ENCODE data around the gene PINK1.

DNA sequence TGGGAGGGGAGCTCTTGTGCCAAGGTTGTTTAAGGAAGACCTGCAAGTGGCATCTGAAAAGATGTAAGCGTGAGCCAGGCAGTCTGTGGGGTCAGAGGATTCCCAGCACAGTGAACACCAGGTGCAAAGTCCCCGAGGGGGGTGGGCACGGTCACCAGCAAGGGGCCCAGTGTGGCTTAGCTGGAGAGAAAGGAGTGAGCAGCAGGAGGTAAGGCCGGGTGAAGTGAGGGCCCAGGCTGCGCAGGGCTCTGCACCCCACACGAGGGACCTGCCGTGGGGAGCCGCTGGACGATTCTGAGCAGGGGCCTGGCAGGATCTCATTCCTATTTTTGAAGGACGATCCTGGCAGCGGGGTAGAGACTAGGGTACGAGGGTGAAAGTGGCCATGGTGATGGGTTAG lies 23.8 kb downstream of the PINK1 start:
- TF ChIP-seq, protein P1, sequence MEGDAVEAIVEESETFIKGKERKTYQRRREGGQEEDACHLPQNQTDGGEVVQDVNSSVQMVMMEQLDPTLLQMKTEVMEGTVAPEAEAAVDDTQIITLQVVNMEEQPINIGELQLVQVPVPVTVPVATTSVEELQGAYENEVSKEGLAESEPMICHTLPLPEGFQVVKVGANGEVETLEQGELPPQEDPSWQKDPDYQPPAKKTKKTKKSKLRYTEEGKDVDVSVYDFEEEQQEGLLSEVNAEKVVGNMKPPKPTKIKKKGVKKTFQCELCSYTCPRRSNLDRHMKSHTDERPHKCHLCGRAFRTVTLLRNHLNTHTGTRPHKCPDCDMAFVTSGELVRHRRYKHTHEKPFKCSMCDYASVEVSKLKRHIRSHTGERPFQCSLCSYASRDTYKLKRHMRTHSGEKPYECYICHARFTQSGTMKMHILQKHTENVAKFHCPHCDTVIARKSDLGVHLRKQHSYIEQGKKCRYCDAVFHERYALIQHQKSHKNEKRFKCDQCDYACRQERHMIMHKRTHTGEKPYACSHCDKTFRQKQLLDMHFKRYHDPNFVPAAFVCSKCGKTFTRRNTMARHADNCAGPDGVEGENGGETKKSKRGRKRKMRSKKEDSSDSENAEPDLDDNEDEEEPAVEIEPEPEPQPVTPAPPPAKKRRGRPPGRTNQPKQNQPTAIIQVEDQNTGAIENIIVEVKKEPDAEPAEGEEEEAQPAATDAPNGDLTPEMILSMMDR (conservative IDR thresholded peaks at IDR 0.05; ENCODE audit: low read depth, low read length) = no peak
- no peak for TF ChIP-seq EZH2 (IDR thresholded peaks at IDR 0.05; ENCODE audit: low read length, unreplicated experiment)
- no peak for TF ChIP-seq EZH2phosphoT487 (IDR thresholded peaks at IDR 0.05; ENCODE audit: borderline replicate concordance, low read length)
